ENCODE measurements around the gene EFNA3. TPM values are rescaled to one million over a fixed set of nuclear protein-coding genes. Genes with fewer than 3 reads are reported as not detected.

Gene EFNA3
- total RNA-seq, 4 donors from 2014 or later: 0.55 to 1.8 (median 1.6) TPM; not detected in 1

DNA sequence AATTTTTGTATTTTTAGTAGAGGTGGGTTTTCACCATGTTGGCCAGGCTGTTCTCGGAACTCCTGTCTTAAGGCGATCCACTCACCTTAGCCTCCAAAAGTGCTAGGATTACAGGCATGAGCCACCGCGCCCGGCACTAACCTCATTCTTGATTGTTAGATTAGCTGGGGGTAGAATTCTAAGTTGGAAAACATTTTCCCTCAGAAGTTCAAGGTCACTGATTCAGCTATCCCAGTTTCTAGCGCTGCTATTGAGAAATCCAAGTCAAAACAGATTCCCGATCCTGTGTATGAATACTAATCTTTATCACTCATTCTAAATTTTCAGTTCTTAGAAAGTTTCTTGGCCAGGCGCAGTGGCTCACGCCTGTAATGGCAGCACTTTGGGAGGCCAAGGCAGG is 24.7 kb downstream of the EFNA3 start:
- Histone ChIP-seq H3K36me3 (no peaks in the 10 kb centered on the region), H3K27me3 (no peaks in the 10 kb centered on the region), H3K9me3 (no peaks in the 10 kb centered on the region), H3K4me1 (peaks cover 7 to 13% of the 10 kb centered on the region in 2 donors), H3K27ac (no peak overlapping the region), H3K4me3 (no peak overlapping the region)
- intact Hi-C loops (cut with DNase I; ENCODE audit: low total_unique reads) (no loop called here), in situ Hi-C loops (cut with MboI; ENCODE audit: low sequenced_read_pairs in 4 of 4) (no loop called here)
- TF ChIP-seq POLR2A (IDR thresholded peaks at IDR 0.05): no peak
- TF ChIP-seq, protein P1, sequence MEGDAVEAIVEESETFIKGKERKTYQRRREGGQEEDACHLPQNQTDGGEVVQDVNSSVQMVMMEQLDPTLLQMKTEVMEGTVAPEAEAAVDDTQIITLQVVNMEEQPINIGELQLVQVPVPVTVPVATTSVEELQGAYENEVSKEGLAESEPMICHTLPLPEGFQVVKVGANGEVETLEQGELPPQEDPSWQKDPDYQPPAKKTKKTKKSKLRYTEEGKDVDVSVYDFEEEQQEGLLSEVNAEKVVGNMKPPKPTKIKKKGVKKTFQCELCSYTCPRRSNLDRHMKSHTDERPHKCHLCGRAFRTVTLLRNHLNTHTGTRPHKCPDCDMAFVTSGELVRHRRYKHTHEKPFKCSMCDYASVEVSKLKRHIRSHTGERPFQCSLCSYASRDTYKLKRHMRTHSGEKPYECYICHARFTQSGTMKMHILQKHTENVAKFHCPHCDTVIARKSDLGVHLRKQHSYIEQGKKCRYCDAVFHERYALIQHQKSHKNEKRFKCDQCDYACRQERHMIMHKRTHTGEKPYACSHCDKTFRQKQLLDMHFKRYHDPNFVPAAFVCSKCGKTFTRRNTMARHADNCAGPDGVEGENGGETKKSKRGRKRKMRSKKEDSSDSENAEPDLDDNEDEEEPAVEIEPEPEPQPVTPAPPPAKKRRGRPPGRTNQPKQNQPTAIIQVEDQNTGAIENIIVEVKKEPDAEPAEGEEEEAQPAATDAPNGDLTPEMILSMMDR (IDR thresholded peaks at IDR 0.05 in 4 of 5, conservative IDR thresholded peaks at IDR 0.05 in 1 of 5): no peak
- no peak for ATAC-seq
- DNase-seq: no peak

DNA sequence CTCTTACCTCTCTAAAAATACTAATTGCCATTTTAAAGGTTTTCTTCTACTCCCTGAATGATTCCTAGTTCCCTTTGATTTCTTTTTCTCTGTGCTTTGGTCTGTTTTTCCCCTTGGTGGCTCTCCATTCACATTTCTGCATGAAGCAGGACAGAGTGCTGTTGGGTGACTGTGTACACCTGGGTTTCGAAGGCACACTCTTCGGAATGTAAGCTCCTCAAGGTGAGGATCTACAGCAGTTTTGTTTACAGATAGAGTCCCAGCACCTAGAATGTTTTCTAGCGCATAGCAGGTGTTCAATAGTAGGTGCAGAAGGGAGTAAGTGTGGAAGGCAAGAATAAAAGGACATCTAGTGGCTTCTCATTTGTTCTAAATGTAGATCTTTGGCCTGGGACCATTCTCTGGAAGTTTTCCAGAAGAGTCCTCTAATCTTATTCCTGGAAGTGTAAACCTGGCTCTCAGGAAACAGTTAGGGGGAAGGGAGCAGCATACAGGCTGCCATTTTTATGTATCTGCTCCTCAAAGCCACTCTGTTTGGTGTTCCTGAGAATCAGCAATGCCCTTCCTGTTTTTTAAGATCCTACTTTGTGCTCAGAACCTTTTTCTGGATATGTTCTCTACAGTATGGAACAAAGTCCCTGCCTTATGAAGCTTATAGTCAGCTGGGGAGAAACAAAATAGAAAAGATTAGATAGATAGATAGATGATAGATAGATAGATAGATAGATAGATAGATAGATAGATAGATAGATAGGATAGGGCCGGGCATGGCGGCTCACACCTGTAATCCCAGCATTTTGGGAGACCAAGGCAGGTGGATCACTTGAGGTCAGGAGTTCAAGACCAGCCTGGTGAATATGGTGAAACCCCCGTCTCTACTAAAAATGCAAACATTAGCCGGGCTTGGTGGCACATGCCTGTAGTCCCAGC is 26.2 kb downstream of the EFNA3 start:
- no peaks in the 10 kb centered on the region for H3K27me3 ChIP-seq
- in situ Hi-C loops (cut with MboI; ENCODE audit: low sequenced_read_pairs in 4 of 4): no loop called here

DNA sequence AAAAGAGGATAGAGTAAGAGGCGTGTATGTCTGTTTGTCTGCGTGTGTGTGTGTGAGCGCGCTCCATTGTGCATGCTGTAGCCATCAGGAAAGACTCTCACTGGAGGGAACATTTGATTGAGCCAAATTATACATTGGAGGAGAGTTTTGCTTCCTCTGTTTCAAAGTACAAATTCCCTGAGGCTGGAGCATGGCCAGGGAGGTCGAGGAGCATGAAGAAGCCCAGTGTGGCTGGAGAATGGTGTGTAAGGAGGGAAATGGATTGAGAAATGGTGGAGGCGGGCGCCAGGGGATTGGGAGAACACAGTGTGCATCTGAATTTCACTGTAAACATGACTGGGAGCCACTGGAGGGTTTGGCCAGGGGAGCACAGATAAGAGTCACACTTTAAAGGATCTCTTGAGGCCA is 27.0 kb downstream of the EFNA3 start:
- H3K4me3 ChIP-seq: peak overlapping the region in 1 of 4 donors; percentile 6
- in situ Hi-C loops (cut with MboI; ENCODE audit: low sequenced_read_pairs in 4 of 4): no loop called here

More for the DNA sequence above, 26.2 kb downstream of the EFNA3 start:
- peaks cover 7 to 13% of the 10 kb centered on the region in 2 donors for H3K4me1 ChIP-seq
- peak overlapping the region in 3 of 4 donors; percentile 3 to 48 (median 39) for H3K27ac ChIP-seq
- H3K9me3 ChIP-seq: no peaks in the 10 kb centered on the region
- peak overlapping the region in 1 of 4 donors; percentile 6 for H3K4me3 ChIP-seq
- H3K36me3 ChIP-seq: no peaks in the 10 kb centered on the region
- DNase-seq (no peak), ATAC-seq (peak in 1 of 2 donors; percentile 35)
- TF ChIP-seq, protein P1 (IDR thresholded peaks at IDR 0.05 in 4 of 5, conservative IDR thresholded peaks at IDR 0.05 in 1 of 5): no peak
- no peak for TF ChIP-seq POLR2A (IDR thresholded peaks at IDR 0.05)
- intact Hi-C loops (cut with DNase I; ENCODE audit: low total_unique reads): no loop called here

DNA sequence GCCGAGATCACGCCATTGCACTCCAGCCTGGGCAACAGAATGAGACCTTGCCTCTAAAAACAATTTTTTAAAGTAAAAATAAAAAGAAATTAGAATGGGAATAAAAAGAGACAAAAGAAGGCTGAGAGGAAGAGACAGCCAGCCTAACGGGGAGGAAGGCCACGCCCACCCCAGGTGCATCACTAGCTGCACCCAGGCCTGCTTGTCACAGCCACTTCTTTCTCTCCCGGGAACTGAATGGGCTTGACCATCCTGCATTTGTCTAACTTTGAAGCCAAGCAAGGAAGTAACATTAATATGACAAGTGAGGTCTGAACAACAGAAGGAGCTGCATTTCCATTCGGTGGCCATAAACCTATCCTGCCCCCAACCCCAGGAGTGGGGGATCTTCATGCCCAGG is 28.2 kb downstream of the EFNA3 start:
- Histone ChIP-seq H3K27me3 (no peaks in the 10 kb centered on the region), H3K9me3 (no peaks in the 10 kb centered on the region), H3K36me3 (no peaks in the 10 kb centered on the region), H3K4me1 (peaks cover 7 to 13% of the 10 kb centered on the region in 2 donors), H3K4me3 (no peak overlapping the region), H3K27ac (no peak overlapping the region)
- TF ChIP-seq POLR2A (IDR thresholded peaks at IDR 0.05): no peak
- TF ChIP-seq, protein P1 (IDR thresholded peaks at IDR 0.05 in 4 of 5, conservative IDR thresholded peaks at IDR 0.05 in 1 of 5): no peak
- in situ Hi-C loops (cut with MboI; ENCODE audit: low sequenced_read_pairs in 4 of 4) (no loop called here), intact Hi-C loops (cut with DNase I; ENCODE audit: low total_unique reads) (no loop called here)
- no peak for DNase-seq
- no peak for ATAC-seq

More for the DNA sequence above, 27.0 kb downstream of the EFNA3 start:
- Histone ChIP-seq H3K4me1 (peaks cover 7 to 13% of the 10 kb centered on the region in 2 donors), H3K9me3 (no peaks in the 10 kb centered on the region), H3K27ac (peak overlapping the region in 2 of 4 donors; percentile 39 to 46), H3K27me3 (no peaks in the 10 kb centered on the region), H3K36me3 (no peaks in the 10 kb centered on the region)
- no peak for TF ChIP-seq POLR2A (IDR thresholded peaks at IDR 0.05)
- TF ChIP-seq, protein P1 (IDR thresholded peaks at IDR 0.05 in 4 of 5, conservative IDR thresholded peaks at IDR 0.05 in 1 of 5): no peak
- ATAC-seq (peak; percentile 39 to 53), DNase-seq (peak in 1 of 2 donors; percentile 21)
- intact Hi-C loops (cut with DNase I; ENCODE audit: low total_unique reads): no loop called here

Data from gastrocnemius medialis (tissue), 4 donors.